ENCODE results near the gene RFX3.

The RFX3 gene

GRCh38 chr9:3170819-3171218, 355.0 kb downstream of the RFX3 start:
- no peak for TF ChIP-seq CTCF (IDR thresholded peaks at IDR 0.05; ENCODE audit: borderline replicate concordance, insufficient read depth, low read depth, low read length)

More at GRCh38 chr9:3170819-3171218, 355.0 kb downstream of the RFX3 start:
- no peak overlapping the region for H3K4me3 ChIP-seq (ENCODE audit: low read depth, low read length)

Measured in GM12875 (cell line).